GM18499 (cell line): ENCODE measurements around the gene NSMF.
"Not testable (repeated sequence)": the region's sequence is repeated elsewhere in the genome, so short reads cannot be mapped to it uniquely, and the experiment has no call there.

Experiments
- ATAC-seq: cut with Tn5 transposase; IDR thresholded peaks from one replicate; pipeline ENCODE4 v1.9.1; 2021; ENCODE audit warnings: moderate number of reproducible peaks; ENCODE audit not compliant: insufficient read depth, unreplicated experiment

NSMF gene

GRCh38 chr9:137477778-137478612, 18.9 kb upstream of the NSMF start:
- no peak for ATAC-seq

GRCh38 chr9:137476856-137477255, 17.7 kb upstream of the NSMF start:
- ATAC-seq, result no peak

GRCh38 chr9:137475666-137476065, 16.5 kb upstream of the NSMF start:
- ATAC-seq, result no peak

- ATAC-seq, result no peak
Measured at GRCh38 chr9:137474271-137474670, 15.1 kb upstream of the NSMF start.

- no peak for ATAC-seq
Measured at GRCh38 chr9:137470785-137471184, 11.7 kb upstream of the NSMF start.

- ATAC-seq, result no peak
Measured at GRCh38 chr9:137467896-137468295, 8.8 kb upstream of the NSMF start.

GRCh38 chr9:137467161-137467581, 8.0 kb upstream of the NSMF start:
- ATAC-seq, result no peak

GRCh38 chr9:137466389-137467085, 7.4 kb upstream of the NSMF start:
- ATAC-seq, result not testable (repeated sequence)

- ATAC-seq, result no peak
Measured at GRCh38 chr9:137465720-137466388, 6.7 kb upstream of the NSMF start.

- no peak for ATAC-seq
Measured at GRCh38 chr9:137465000-137465719, 6.0 kb upstream of the NSMF start.

GRCh38 chr9:137464291-137464999, 5.3 kb upstream of the NSMF start:
- no peak for ATAC-seq

GRCh38 chr9:137463931-137464290, 4.8 kb upstream of the NSMF start:
- ATAC-seq, result no peak

- no peak for ATAC-seq
Measured at GRCh38 chr9:137462986-137463930, 4.1 kb upstream of the NSMF start.

GRCh38 chr9:137462396-137462985, 3.4 kb upstream of the NSMF start:
- no peak for ATAC-seq

GRCh38 chr9:137461663-137462395, 2.7 kb upstream of the NSMF start:
- no peak for ATAC-seq

GRCh38 chr9:137461316-137461662, 2.2 kb upstream of the NSMF start:
- no peak for ATAC-seq

GRCh38 chr9:137460363-137461315, 1.5 kb upstream of the NSMF start:
- ATAC-seq, result no peak
